ENCODE measurements around the gene ADGRG6.

DNA sequence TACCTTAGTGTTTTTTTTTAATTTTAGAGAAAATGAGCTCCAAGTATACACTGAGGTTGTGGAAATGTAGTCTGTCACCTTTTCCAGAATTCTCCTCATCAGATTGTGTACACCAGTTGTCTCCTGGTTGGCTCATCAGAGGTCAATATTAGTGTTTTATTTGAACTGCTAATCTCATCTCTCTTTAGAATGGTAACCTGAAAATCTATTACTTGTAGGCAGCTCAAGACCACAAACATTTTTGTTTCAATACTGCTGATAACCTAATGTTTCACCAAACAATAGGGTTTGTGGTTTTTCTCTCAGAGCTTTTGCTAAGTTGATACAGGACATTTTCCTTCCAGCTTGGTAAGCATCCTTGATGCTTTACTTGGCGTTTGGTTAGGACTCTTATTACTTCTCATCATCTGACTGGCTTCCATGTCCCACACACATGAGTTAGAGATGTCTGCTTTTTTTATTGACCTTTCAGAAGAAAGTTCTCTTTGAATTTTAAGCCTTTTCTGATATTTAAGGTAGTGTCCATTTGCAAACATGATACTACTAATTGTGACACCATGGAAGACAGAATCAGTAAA is 15.1 kb downstream of the ADGRG6 start:
- no peak for TF ChIP-seq EP300 (IDR thresholded peaks at IDR 0.05; ENCODE audit: low read depth)
- TF ChIP-seq, protein P1, sequence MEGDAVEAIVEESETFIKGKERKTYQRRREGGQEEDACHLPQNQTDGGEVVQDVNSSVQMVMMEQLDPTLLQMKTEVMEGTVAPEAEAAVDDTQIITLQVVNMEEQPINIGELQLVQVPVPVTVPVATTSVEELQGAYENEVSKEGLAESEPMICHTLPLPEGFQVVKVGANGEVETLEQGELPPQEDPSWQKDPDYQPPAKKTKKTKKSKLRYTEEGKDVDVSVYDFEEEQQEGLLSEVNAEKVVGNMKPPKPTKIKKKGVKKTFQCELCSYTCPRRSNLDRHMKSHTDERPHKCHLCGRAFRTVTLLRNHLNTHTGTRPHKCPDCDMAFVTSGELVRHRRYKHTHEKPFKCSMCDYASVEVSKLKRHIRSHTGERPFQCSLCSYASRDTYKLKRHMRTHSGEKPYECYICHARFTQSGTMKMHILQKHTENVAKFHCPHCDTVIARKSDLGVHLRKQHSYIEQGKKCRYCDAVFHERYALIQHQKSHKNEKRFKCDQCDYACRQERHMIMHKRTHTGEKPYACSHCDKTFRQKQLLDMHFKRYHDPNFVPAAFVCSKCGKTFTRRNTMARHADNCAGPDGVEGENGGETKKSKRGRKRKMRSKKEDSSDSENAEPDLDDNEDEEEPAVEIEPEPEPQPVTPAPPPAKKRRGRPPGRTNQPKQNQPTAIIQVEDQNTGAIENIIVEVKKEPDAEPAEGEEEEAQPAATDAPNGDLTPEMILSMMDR (IDR thresholded peaks at IDR 0.05): no peak
- TF ChIP-seq POLR2AphosphoS5 (IDR thresholded peaks at IDR 0.05): no peak
- no peak for TF ChIP-seq POLR2A (IDR thresholded peaks at IDR 0.05)
